NCI-H2196 (cell line): Measurements from ENCODE around the gene EN2.

Experiments used
- DNase-seq: peaks from one replicate; lab custom pipeline; 2025; ENCODE audit not compliant: unreplicated experiment; lab: John Stamatoyannopoulos, UW

EN2 gene

GRCh38 chr7:155463114-155463811 lies 5.3 kb downstream of the EN2 start:
- DNase-seq, result no peak

GRCh38 chr7:155464183-155464582 lies 6.3 kb downstream of the EN2 start:
- DNase-seq, result no peak

- no peak for DNase-seq
Observed at GRCh38 chr7:155464948-155465739, 7.2 kb downstream of the EN2 start.

GRCh38 chr7:155465761-155466141 lies 7.8 kb downstream of the EN2 start:
- no peak for DNase-seq

- no peak for DNase-seq
Observed at GRCh38 chr7:155466142-155466813, 8.3 kb downstream of the EN2 start.

GRCh38 chr7:155466814-155467733 lies 9.1 kb downstream of the EN2 start:
- no peak for DNase-seq

GRCh38 chr7:155467846-155468784 lies 10.2 kb downstream of the EN2 start:
- no peak for DNase-seq

- no peak for DNase-seq
Observed at GRCh38 chr7:155468785-155469148, 10.8 kb downstream of the EN2 start.

GRCh38 chr7:155469311-155470185 lies 11.6 kb downstream of the EN2 start:
- no peak for DNase-seq

GRCh38 chr7:155470186-155470487 lies 12.2 kb downstream of the EN2 start:
- DNase-seq, result no peak

GRCh38 chr7:155470686-155471638 lies 13.0 kb downstream of the EN2 start:
- no peak for DNase-seq

- no peak for DNase-seq
Observed at GRCh38 chr7:155471718-155472117, 13.8 kb downstream of the EN2 start.

GRCh38 chr7:155477476-155477875 lies 19.5 kb downstream of the EN2 start:
- DNase-seq, result no peak

GRCh38 chr7:155481764-155482163 lies 23.8 kb downstream of the EN2 start:
- DNase-seq, result no peak

GRCh38 chr7:155482511-155483183 lies 24.7 kb downstream of the EN2 start:
- no peak for DNase-seq

- DNase-seq, result no peak
Observed at GRCh38 chr7:155483245-155483644, 25.3 kb downstream of the EN2 start.

GRCh38 chr7:155483868-155484325 lies 26.0 kb downstream of the EN2 start:
- no peak for DNase-seq
